Hepatocyte (in vitro differentiated cells): ENCODE data around the gene P2RX1.

Experiments
- EZH2 ChIP-seq: fragments of 200-600 bp; sonication (generic); IDR thresholded peaks from 2 replicates; pipeline ENCODE4 v1.6.1; 2016; ENCODE audit warnings: antibody characterized with exemption, mild to moderate bottlenecking, borderline replicate concordance
- TF ChIP-seq, protein P1 (sequence below): fragments of 200-600 bp; sonication (generic); IDR thresholded peaks from 2 replicates; pipeline ENCODE4 v1.5.1; 2016; ENCODE audit warnings: antibody characterized with exemption, mild to moderate bottlenecking; ENCODE audit not compliant: poor library complexity

DNA sequence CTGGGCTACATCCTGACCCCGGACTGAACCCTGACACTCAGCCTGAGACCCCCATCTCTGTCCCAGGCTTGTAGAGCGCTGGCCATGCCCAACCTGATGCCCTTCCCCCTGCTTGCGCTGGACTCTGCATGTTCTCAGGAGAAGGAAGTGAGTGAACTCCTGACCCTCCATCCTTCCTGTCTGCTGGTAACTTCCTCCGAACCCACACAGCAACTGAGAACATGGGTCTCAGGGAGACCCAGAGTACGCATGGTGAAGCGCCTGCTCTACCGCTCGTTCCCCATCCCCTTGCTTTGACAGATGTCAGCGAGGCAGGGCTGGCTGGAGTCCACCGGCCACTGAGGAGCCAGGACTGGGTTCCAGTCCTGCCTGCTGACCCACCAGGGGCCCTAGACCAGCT is 29.5 kb downstream of the P2RX1 start:
- TF ChIP-seq, protein P1, sequence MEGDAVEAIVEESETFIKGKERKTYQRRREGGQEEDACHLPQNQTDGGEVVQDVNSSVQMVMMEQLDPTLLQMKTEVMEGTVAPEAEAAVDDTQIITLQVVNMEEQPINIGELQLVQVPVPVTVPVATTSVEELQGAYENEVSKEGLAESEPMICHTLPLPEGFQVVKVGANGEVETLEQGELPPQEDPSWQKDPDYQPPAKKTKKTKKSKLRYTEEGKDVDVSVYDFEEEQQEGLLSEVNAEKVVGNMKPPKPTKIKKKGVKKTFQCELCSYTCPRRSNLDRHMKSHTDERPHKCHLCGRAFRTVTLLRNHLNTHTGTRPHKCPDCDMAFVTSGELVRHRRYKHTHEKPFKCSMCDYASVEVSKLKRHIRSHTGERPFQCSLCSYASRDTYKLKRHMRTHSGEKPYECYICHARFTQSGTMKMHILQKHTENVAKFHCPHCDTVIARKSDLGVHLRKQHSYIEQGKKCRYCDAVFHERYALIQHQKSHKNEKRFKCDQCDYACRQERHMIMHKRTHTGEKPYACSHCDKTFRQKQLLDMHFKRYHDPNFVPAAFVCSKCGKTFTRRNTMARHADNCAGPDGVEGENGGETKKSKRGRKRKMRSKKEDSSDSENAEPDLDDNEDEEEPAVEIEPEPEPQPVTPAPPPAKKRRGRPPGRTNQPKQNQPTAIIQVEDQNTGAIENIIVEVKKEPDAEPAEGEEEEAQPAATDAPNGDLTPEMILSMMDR, result no peak
- no peak for TF ChIP-seq EZH2
